Uterus (tissue), 2 donors: ENCODE data around the gene PSMD12.
"Not testable (repeated sequence)": the region's sequence is repeated elsewhere in the genome, so short reads cannot be mapped to it uniquely, and the experiment has no call there.

ENCODE experiments used
- POLR2A ChIP-seq, 2 donors: fragments of 450-650 bp; IDR thresholded peaks; one replicate each; pipeline ENCODE4 v1.6.1; 2016; ENCODE audit warnings: antibody characterized with exemption in 2 of 2, mild to moderate bottlenecking in 1 of 2, moderate library complexity in 1 of 2
- TF ChIP-seq, protein P1 (sequence below), 4 experiments: fragments of 200-600 bp in 2 of 4; fragments of 450-650 bp in 2 of 4; sonication (generic) in 2 of 4; IDR thresholded peaks; one replicate each; pipeline ENCODE4 v1.5.1; 2016 to 2019; ENCODE audit warnings: antibody characterized with exemption in 4 of 4, mild to moderate bottlenecking in 2 of 4, moderate library complexity in 1 of 4

DNA sequence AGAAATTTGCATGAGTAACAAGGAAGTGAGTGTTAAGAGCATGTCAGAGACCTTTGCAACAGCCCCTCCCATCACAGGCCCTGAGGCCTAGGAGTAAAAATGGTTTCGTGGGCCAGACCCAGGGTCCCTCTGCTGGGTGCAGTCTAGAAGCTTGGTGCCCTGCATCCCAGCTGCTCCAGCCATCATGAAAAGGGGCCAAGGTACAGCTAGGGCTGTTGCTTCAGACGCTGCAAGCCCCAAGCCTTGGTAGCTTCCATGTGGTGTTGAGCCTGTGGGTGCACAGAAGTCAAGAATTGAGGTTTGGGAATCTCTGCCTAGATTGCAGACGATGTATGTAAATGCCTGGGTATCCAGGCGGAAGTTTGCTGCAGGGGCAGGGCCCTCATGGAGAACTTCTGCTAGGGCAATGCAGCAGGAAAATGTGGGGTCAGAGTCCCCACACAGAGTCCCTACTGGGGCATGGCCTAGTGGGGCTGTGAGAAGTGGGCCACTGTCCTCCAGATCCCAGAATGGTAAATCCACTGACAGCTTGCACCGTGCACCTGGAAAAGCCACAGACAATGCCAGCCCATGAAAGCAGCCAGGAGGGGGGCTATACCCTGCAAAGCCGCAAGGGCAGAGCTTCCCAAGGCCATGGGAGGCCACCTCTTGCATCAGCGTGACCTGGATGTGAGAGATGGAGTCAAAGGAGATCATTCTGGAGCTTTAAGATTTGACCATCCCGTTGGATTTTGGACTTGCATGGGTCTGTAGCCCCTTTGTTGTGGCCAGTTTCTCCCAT, 34.8 kb downstream of the PSMD12 start:
- not testable (repeated sequence) for TF ChIP-seq POLR2A (IDR thresholded peaks at IDR 0.05)
- TF ChIP-seq, protein P1, sequence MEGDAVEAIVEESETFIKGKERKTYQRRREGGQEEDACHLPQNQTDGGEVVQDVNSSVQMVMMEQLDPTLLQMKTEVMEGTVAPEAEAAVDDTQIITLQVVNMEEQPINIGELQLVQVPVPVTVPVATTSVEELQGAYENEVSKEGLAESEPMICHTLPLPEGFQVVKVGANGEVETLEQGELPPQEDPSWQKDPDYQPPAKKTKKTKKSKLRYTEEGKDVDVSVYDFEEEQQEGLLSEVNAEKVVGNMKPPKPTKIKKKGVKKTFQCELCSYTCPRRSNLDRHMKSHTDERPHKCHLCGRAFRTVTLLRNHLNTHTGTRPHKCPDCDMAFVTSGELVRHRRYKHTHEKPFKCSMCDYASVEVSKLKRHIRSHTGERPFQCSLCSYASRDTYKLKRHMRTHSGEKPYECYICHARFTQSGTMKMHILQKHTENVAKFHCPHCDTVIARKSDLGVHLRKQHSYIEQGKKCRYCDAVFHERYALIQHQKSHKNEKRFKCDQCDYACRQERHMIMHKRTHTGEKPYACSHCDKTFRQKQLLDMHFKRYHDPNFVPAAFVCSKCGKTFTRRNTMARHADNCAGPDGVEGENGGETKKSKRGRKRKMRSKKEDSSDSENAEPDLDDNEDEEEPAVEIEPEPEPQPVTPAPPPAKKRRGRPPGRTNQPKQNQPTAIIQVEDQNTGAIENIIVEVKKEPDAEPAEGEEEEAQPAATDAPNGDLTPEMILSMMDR (IDR thresholded peaks at IDR 0.05) = not testable (repeated sequence)
